HG03097 (cell line): ENCODE data around the gene ZNF195.
"Not testable (repeated sequence)": the region's sequence is repeated elsewhere in the genome, so short reads cannot be mapped to it uniquely, and the experiment has no call there.

Source experiments
- ATAC-seq: cut with Tn5 transposase; IDR thresholded peaks from one replicate; pipeline ENCODE4 v1.9.1; 2021; ENCODE audit not compliant: unreplicated experiment, low FRiP score

ZNF195 gene

GRCh38 chr11:3378426-3379423 lies at the start of gene ZNF195:
Gene ZNF195, minus strand, starts transcription at chr11:3379146. Its CDS starts 106 bp downstream, at chr11:3379040.
- peak; percentile 99 for ATAC-seq

- not testable (repeated sequence) for ATAC-seq
Measured at GRCh38 chr11:3428076-3428475, 49.1 kb upstream of the ZNF195 start.

GRCh38 chr11:3426541-3426940 lies 47.6 kb upstream of the ZNF195 start:
- not testable (repeated sequence) for ATAC-seq

- not testable (repeated sequence) for ATAC-seq
Measured at GRCh38 chr11:3423928-3424327, 45.0 kb upstream of the ZNF195 start.

GRCh38 chr11:3423138-3423731 lies 44.3 kb upstream of the ZNF195 start:
- ATAC-seq, result not testable (repeated sequence)

- peak; percentile 91 for ATAC-seq
Measured at GRCh38 chr11:3422380-3423137, 43.6 kb upstream of the ZNF195 start.

GRCh38 chr11:3421608-3422379 lies 42.8 kb upstream of the ZNF195 start:
- ATAC-seq, result not testable (repeated sequence)

- not testable (repeated sequence) for ATAC-seq
Measured at GRCh38 chr11:3420281-3421042, 41.5 kb upstream of the ZNF195 start.

GRCh38 chr11:3419496-3419895 lies 40.5 kb upstream of the ZNF195 start:
- ATAC-seq, result not testable (repeated sequence)

- not testable (repeated sequence) for ATAC-seq
Measured at GRCh38 chr11:3417047-3417446, 38.1 kb upstream of the ZNF195 start.

GRCh38 chr11:3415301-3415700 lies 36.4 kb upstream of the ZNF195 start:
- not testable (repeated sequence) for ATAC-seq

- ATAC-seq, result not testable (repeated sequence)
Measured at GRCh38 chr11:3413666-3414065, 34.7 kb upstream of the ZNF195 start.

- no peak for ATAC-seq
Measured at GRCh38 chr11:3412837-3413236, 33.9 kb upstream of the ZNF195 start.

- not testable (repeated sequence) for ATAC-seq
Measured at GRCh38 chr11:3408722-3409121, 29.8 kb upstream of the ZNF195 start.

- ATAC-seq, result not testable (repeated sequence)
Measured at GRCh38 chr11:3408058-3408605, 29.2 kb upstream of the ZNF195 start.

- ATAC-seq, result not testable (repeated sequence)
Measured at GRCh38 chr11:3406937-3407336, 28.0 kb upstream of the ZNF195 start.

GRCh38 chr11:3406223-3406875 lies 27.4 kb upstream of the ZNF195 start:
- not testable (repeated sequence) for ATAC-seq
